Common myeloid progenitor, CD34-positive (primary cell): ENCODE measurements around the gene APOO.
"Not testable (repeated sequence)": the region's sequence is repeated elsewhere in the genome, so short reads cannot be mapped to it uniquely, and the experiment has no call there.

ENCODE experiments used
- CTCF ChIA-PET: fragments of 350-600 bp; sonication (Branson Sonifier 250); formaldehyde crosslinking; loops from one replicate; lab custom pipeline; 2021; ENCODE audit warnings: antibody characterized with exemption; lab: Charles Lee
- POLR2A ChIA-PET: fragments of 350-600 bp; sonication (Branson Sonifier 250); formaldehyde crosslinking; loops from one replicate; lab custom pipeline; 2021; ENCODE audit warnings: antibody characterized with exemption; lab: Charles Lee
- DNase-seq, 3 donors: peaks; one replicate each; pipeline versions ENCODE4 v3.0.0 to v3.0.0-alpha.2; 2013
- H3K27ac ChIP-seq, 2 experiments: 1 replicate in 1 of 2; 2 replicates in 1 of 2; pipeline ENCODE4 v1.7.0; 2013; ENCODE audit warnings: inconsistent platforms in 2 of 2, low read length in 2 of 2, mild to moderate bottlenecking in 2 of 2, low read depth in 1 of 2, moderate library complexity in 1 of 2; ENCODE audit not compliant: severe bottlenecking in 2 of 2, insufficient read depth in 1 of 2, poor library complexity in 1 of 2
- H3K27me3 ChIP-seq, 5 experiments: replicated peaks in 2 of 5; 1 replicate in 3 of 5; 2 replicates in 2 of 5; pipeline versions ENCODE4 v1.6.1 to v1.7.0; 2013; ENCODE audit warnings: low read length in 4 of 5, mild to moderate bottlenecking in 2 of 5, moderate library complexity in 2 of 5, inconsistent platforms in 1 of 5; ENCODE audit not compliant: insufficient read depth in 5 of 5, control insufficient read depth in 4 of 5
- H3K36me3 ChIP-seq, 4 experiments: 1 replicate in 2 of 4; 2 replicates in 2 of 4; pipeline versions ENCODE4 v1.6.1 to v1.7.0; 2013; ENCODE audit warnings: low read length in 3 of 4, control low read depth in 1 of 4, mild to moderate bottlenecking in 1 of 4; ENCODE audit not compliant: control insufficient read depth in 4 of 4, insufficient read depth in 4 of 4
- H3K4me1 ChIP-seq, 4 experiments: 1 replicate in 3 of 4; 2 replicates in 1 of 4; pipeline versions ENCODE4 v1.6.1 to v1.7.1; 2013; ENCODE audit warnings: low read length in 3 of 4, mild to moderate bottlenecking in 3 of 4, control low read depth in 1 of 4, inconsistent platforms in 1 of 4, moderate library complexity in 1 of 4; ENCODE audit not compliant: control insufficient read depth in 4 of 4, insufficient read depth in 4 of 4; ENCODE audit errors: control extremely low read depth in 1 of 4
- H3K4me3 ChIP-seq, 7 experiments: 1 replicate in 4 of 7; 2 replicates in 3 of 7; pipeline versions ENCODE4 v1.5.1 to v1.7.0; 2013; ENCODE audit warnings: mild to moderate bottlenecking in 7 of 7, low read length in 6 of 7, moderate library complexity in 6 of 7, inconsistent platforms in 2 of 7, low read depth in 2 of 7, control low read depth in 1 of 7; ENCODE audit not compliant: insufficient read depth in 4 of 7, control insufficient read depth in 1 of 7; ENCODE audit errors: extremely low read depth in 1 of 7
- H3K9me3 ChIP-seq, 5 experiments: 1 replicate in 4 of 5; 2 replicates in 1 of 5; pipeline versions ENCODE4 v1.6.1 to v1.7.1; 2013; ENCODE audit warnings: low read length in 4 of 5, mild to moderate bottlenecking in 2 of 5, inconsistent platforms in 1 of 5, low read depth in 1 of 5, moderate library complexity in 1 of 5; ENCODE audit not compliant: control insufficient read depth in 4 of 5, insufficient read depth in 2 of 5; ENCODE audit errors: control extremely low read depth in 1 of 5
- WGBS: methylation state at CpG from one replicate; pipeline ENCODE4 v1.1.5; 2013; ENCODE audit not compliant: insufficient coverage; 5-methylcytosine and 5-hydroxymethylcytosine counted together

The APOO gene

GRCh38 chrX:23870041-23870440 lies 37.7 kb downstream of the APOO start:
- POLR2A ChIA-PET: interaction anchor here (0.6 kb wide), 1 partner anchor 599 kb away, joined by 3 read pairs; no protein-coding TSS in a partner anchor
- peaks cover 0 to 8% (median 2%) of the 10 kb centered on the region in 4 experiments for H3K4me1 ChIP-seq
- H3K36me3 ChIP-seq: no peaks in the 10 kb centered on the region
- WGBS: 92% methylated on average over 1 of the region's 2 CpGs
- CTCF ChIA-PET: no interaction called here
- H3K27ac ChIP-seq: no peak overlapping the region
- no peak overlapping the region for H3K4me3 ChIP-seq
- H3K27me3 ChIP-seq: peaks cover 0 to 3% (median 0%) of the 10 kb centered on the region in 5 experiments
- DNase-seq: no peak
- H3K9me3 ChIP-seq: no peaks in the 10 kb centered on the region

- no peak overlapping the region for H3K27ac ChIP-seq
- DNase-seq: no peak
- 93% methylated on average over 4 of the region's 5 CpGs for WGBS
- no peak overlapping the region for H3K4me3 ChIP-seq
- peaks cover 0 to 10% (median 0%) of the 10 kb centered on the region in 5 experiments for H3K27me3 ChIP-seq
- POLR2A ChIA-PET: no interaction called here
- no peaks in the 10 kb centered on the region for H3K4me1 ChIP-seq
- H3K9me3 ChIP-seq: no peaks in the 10 kb centered on the region
- H3K36me3 ChIP-seq: no peaks in the 10 kb centered on the region
- CTCF ChIA-PET: no interaction called here
These were observed 42.9 kb downstream of the APOO start for GRCh38 chrX:23864742-23865326.

DNA sequence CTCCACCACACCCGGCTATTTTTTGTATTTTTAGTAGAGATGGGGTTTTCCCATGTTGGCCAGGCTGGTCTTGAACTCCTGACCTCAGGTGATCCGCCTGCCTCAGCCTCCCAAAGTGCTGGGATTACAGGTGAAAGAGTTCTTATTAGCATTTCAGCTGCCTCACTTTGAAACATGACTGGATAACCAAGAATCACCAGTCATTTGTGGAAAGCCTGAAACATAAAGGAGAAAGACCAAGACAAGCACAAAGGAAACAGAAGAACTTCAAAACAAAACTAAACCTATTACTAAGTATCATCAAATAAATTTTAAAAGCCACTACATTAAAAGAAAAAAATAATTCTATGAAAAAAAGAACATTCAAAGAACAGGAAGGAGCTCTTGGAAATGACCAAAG lies 45.8 kb downstream of the APOO start:
- CTCF ChIA-PET: interaction anchor here (1.0 kb wide), 1 partner anchor 35 kb away, joined by 3 read pairs; no protein-coding TSS in a partner anchor
- POLR2A ChIA-PET: not testable (repeated sequence)
- 100% methylated on average over 1 of the region's 2 CpGs for WGBS

GRCh38 chrX:23861215-23861896 lies 46.4 kb downstream of the APOO start:
- Histone ChIP-seq H3K27me3 (peaks cover 0 to 10% (median 0%) of the 10 kb centered on the region in 5 experiments), H3K4me3 (no peak overlapping the region), H3K36me3 (peaks cover 0 to 4% (median 0%) of the 10 kb centered on the region in 4 experiments), H3K9me3 (no peaks in the 10 kb centered on the region), H3K27ac (no peak overlapping the region), H3K4me1 (no peaks in the 10 kb centered on the region)
- 93% methylated on average over 2 of the region's 6 CpGs for WGBS
- no peak for DNase-seq
- CTCF ChIA-PET: interaction anchor here (1.0 kb wide), 1 partner anchor 36 kb away, joined by 3 read pairs; no protein-coding TSS in a partner anchor
- POLR2A ChIA-PET: no interaction called here

More for the DNA sequence above, 45.8 kb downstream of the APOO start:
- H3K27me3 ChIP-seq, H3K4me1 ChIP-seq, H3K36me3 ChIP-seq, H3K4me3 ChIP-seq, H3K27ac ChIP-seq, DNase-seq, H3K9me3 ChIP-seq: not testable (repeated sequence)

DNA sequence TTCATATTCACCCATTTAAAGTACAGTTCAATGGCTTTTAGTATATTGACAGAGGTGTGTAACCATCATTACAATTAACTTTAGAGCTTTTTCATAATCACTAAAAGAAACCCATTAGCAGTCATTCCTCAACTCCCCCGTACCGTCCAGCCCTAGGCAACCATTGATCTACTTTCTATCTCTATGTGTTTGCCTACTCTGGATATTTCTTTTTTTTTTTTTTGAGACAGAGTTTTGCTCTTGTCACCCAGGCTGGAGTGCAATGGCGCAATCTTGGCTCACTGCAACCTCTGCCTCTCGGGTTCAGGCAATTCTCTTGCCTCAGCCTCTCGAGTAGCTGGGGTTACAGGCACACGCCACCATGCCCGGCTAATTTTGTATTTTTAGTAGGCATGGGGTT lies 48.5 kb downstream of the APOO start:
- CTCF ChIA-PET: interaction anchor here (0.8 kb wide), 1 partner anchor 42 kb away, joined by 3 read pairs; no protein-coding TSS in a partner anchor
- DNase-seq, POLR2A ChIA-PET, H3K4me1 ChIP-seq, H3K9me3 ChIP-seq, H3K27ac ChIP-seq, H3K36me3 ChIP-seq, H3K4me3 ChIP-seq, H3K27me3 ChIP-seq: not testable (repeated sequence)
- WGBS: 100% methylated on average over 2 of the region's 7 CpGs

GRCh38 chrX:23857935-23858334 lies 49.8 kb downstream of the APOO start:
- WGBS: 93% methylated on average over 3 of the region's 5 CpGs
- ChIA-PET POLR2A (no interaction called here), CTCF (no interaction called here)
- Histone ChIP-seq H3K4me1 (no peaks in the 10 kb centered on the region), H3K27me3 (peaks cover 0 to 7% (median 0%) of the 10 kb centered on the region in 5 experiments), H3K9me3 (no peaks in the 10 kb centered on the region), H3K36me3 (peaks cover 0 to 4% (median 1%) of the 10 kb centered on the region in 4 experiments), H3K4me3 (no peak overlapping the region), H3K27ac (no peak overlapping the region)
- no peak for DNase-seq

DNA sequence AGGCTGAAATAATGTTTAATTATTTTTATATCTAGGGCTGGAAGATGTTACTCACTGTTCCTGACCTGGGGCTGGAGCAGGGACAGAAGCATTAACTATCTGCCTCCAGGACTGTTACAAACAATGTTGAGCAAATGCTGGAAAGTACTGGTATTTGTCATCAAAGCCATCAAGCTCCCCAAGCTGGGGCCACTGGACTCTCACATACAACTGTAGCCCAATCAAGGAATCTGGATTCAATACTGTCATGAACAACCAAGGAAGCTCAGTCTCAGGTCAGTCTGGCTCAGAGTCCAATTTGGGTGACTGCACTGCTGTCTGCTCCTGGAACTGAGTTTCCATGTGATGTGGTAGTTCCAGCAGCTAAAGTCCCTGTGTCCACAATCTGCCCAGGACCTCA lies 50.4 kb downstream of the APOO start:
- ChIA-PET CTCF (no interaction called here), POLR2A (interaction anchor here (0.6 kb wide), 1 partner anchor 15 kb away, joined by 4 read pairs; no protein-coding TSS in a partner anchor)
- H3K9me3 ChIP-seq: no peaks in the 10 kb centered on the region
- DNase-seq: no peak
- H3K27ac ChIP-seq: no peak overlapping the region
- H3K4me3 ChIP-seq: no peak overlapping the region
- H3K27me3 ChIP-seq: peaks cover 0 to 7% (median 0%) of the 10 kb centered on the region in 5 experiments
- H3K4me1 ChIP-seq: no peaks in the 10 kb centered on the region
- H3K36me3 ChIP-seq: peaks cover 0 to 4% (median 1%) of the 10 kb centered on the region in 4 experiments
